Measurements from ENCODE around the gene SOS2.
"Not testable (repeated sequence)": the region's sequence is repeated elsewhere in the genome, so short reads cannot be mapped to it uniquely, and the experiment has no call there.

- TF ChIP-seq, protein P1, sequence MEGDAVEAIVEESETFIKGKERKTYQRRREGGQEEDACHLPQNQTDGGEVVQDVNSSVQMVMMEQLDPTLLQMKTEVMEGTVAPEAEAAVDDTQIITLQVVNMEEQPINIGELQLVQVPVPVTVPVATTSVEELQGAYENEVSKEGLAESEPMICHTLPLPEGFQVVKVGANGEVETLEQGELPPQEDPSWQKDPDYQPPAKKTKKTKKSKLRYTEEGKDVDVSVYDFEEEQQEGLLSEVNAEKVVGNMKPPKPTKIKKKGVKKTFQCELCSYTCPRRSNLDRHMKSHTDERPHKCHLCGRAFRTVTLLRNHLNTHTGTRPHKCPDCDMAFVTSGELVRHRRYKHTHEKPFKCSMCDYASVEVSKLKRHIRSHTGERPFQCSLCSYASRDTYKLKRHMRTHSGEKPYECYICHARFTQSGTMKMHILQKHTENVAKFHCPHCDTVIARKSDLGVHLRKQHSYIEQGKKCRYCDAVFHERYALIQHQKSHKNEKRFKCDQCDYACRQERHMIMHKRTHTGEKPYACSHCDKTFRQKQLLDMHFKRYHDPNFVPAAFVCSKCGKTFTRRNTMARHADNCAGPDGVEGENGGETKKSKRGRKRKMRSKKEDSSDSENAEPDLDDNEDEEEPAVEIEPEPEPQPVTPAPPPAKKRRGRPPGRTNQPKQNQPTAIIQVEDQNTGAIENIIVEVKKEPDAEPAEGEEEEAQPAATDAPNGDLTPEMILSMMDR (IDR thresholded peaks at IDR 0.05) = not testable (repeated sequence)
- TF ChIP-seq POLR2A (IDR thresholded peaks at IDR 0.05) = not testable (repeated sequence)
Measured at GRCh38 chr14:50079103-50079502, 152.3 kb downstream of the SOS2 start.
